CD4-positive, alpha-beta T cell treated with Interferon gamma for 1 hour (primary cell): ENCODE data around the gene TP63.

ENCODE experiments used
- DNase-seq: peaks from one replicate; pipeline ENCODE4 v3.0.0-alpha.2; 2020

The TP63 gene

GRCh38 chr3:189827108-189827507 is 195.9 kb downstream of the TP63 start:
- DNase-seq: no peak

GRCh38 chr3:189830401-189830800 is 199.2 kb downstream of the TP63 start:
- DNase-seq: no peak

DNA sequence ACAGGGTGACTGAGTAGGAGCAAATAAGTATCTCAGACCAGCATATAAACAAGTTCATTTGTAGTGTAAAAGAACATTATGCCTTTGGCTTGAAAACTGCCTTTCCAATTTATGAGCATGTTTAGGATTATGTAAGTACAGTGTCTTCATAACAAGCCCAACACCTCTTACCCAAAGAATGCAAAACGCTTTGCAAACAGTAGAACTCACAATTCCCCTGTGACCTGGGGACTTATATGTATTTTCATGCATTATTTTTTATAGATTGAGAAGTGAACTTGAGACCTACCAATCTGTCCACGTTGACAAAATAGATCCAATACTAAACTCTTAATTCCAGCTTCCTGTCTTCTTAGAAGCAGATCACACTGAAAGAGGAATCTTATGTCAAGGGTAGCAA is 202.1 kb downstream of the TP63 start:
- DNase-seq: no peak

DNA sequence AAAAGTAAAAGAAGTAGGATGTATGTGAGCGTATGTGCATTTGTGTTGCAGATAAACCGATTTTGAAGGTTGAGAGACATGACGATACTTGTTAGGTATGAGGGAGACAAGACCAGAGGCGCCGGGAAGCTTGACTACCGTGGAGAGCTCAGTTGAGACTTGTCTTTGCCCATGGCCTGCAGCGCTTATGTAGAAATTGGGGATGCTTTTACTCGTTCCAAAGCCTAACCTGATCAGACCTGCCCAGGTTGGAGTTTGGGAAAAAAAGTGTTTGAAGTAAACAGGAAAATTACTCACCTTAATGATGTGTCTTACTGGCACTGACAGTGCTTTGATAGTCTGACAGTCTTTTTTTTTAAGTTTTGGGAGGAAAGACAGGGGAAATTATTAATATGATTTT is 202.8 kb downstream of the TP63 start:
- no peak for DNase-seq

DNA sequence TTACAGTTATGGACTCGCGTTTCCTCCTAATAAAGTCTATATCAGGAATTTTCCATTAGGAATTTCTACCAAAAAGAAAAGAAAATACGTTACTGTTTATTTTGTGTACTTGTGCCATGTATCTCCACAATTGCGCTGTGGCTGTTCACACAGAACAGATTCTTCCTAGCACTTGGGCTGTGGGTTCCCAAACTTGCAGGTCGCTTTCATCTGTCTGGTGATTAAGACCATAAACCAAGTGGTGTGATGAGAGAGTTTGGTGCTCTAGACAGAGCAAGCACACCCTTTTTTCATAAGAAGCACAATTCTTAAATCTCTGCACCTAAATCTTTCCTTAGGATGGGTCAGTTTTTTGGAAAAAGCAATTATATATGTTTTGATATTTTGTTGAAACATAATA is 203.3 kb downstream of the TP63 start:
- no peak for DNase-seq

DNA sequence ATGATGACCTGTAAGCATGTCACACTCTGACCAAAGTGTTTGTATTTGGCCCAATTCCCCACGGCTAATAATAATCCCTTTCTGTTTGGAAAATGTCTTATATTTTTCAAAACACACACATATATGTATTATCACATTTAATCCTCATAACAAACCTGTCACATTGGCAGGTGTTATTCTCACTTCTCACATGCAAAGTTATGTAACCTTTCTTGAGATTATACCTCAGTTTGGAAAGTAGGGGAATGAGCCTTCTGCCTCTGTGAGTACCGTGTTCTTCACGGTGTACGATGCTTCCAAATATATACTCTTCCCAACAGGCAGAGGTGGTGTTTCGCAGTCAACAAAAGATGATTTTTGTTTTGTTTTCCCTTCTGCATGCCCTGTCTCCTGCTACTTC is 205.6 kb downstream of the TP63 start:
- no peak for DNase-seq

DNA sequence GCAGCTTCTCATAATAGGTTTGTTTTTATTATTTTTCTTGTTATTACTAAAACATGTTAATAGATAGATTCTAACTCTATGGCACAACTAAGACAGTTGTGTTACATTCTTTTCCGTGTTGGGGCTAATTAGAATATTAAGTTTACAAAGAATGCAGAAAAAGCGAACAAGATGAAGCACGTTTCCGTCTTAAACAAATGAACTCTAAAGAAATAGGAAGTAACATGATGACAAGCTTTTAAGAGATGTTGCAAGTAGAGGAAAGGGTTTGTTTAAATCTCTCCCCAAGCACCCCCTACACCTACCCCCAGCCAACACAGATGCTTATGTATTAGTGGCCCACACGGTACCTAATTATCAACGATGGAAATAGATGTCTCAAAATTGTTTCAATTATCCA is 207.1 kb downstream of the TP63 start:
- no peak for DNase-seq

GRCh38 chr3:189839576-189839975 is 208.4 kb downstream of the TP63 start:
- no peak for DNase-seq

- no peak for DNase-seq
These were observed 210.4 kb downstream of the TP63 start for GRCh38 chr3:189841473-189842205.

DNA sequence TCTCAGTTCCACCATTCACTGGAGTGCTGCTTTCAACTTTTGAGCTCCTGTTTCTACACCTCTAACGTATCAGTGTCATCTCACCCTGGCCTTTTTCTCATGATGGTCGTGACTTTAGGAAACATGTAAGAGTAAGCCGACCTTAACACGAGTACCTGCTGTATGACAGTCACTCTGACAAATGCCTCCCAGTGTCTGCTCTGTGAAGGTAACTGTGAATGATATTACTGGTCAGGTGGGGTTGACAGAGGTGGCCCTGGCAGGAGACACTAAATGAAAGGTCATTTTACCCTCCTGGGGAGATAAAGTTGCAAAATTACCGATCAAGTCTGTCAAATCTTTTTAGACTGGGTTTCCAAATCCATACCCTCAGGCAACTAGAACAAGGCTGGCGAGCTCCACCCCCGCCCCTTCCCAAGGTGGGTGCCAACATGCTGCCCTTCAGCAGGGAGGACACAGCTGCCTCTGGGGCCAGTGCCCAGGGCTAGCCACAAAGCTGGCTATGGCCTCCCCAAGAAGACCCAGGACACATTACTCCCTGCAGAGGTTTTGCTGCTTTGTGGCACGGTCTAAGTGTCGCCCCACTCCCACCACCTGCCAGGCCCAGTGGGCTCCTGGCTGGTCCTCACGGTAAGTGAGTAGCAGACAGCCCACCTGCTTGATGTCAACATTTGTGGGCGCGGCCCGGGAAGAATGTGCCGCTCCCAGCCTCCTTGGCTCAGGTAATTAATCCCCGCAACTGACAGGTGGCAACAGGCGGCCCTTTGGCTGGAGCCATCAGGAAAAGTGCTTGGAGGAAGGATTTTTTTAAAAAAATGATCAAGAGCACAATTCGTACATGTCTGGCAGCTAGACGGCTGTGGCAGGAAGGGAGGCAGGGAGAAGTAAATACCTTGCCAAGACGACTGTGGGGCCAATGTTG is 211.8 kb downstream of the TP63 start:
- no peak for DNase-seq

DNA sequence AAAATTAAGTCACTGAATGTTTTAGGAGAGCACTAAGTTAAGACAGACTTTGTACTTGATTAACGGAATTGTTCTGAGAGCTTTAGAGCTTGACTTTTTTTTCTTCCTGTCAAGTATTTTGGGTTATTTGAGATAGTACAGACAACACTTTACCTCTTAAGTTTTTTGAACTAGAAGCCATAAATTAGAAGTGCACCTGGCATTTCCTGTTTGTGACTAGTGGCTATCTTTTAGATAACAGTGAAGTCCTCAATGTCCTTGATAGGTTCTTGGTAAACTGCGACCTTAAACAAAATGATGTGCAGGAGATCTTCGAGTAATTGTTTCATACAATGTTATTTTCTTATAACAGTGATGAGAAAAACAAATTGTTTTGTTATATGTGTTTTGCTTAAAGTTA is 213.9 kb downstream of the TP63 start:
- DNase-seq: no peak

DNA sequence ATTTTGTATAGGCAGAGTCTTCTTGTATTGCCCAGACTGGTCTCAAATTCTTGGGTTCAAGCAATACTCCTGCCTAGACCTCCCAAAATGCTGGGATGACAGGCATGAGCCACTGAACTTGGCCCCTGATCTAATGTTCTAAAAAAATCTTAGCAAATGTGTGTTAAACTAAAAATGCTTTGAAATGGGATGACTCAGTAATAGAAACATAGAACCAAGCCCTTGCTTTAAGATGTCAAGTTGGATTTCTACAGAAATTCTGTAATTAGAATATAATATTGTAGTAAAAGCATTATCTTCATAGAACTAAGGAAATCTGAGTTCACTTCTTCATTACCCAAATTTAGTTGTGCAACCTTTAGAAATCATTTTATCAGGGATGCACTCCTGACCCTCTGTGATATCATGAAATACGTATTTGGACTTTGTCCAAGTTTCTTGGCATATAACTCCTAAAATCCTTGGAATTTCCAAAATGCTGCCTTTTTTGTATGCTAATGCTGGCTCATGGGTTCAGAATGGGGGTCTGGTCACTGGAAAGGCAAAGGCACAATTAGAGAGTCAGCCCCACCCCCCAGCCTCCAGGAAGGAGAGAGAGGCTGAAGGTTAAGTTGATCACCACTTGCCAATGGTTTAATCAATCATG is 217.3 kb downstream of the TP63 start:
- DNase-seq: no peak

GRCh38 chr3:189849262-189849661 is 218.1 kb downstream of the TP63 start:
- no peak for DNase-seq

GRCh38 chr3:189851682-189852081 is 220.5 kb downstream of the TP63 start:
- DNase-seq: no peak

DNA sequence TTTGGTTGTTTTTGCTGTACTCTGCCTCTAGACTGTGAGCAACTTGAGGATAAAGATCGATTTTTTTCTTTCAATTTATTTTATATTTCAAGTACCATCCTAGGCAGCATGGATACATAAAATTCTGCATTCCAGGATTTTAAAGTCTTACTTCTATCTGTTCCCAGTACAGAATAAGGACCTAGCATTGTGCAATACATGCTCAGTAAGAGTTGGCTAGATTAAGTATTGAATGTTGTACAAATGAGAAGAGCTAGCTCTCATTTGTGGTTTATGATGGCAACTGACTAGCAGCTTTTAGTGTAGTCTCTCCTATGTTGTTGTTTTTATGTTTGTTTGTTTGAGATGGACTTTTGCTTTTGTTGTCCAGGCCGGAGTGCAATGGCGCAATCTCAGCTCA is 222.7 kb downstream of the TP63 start:
- no peak for DNase-seq

GRCh38 chr3:189860296-189860695 is 229.1 kb downstream of the TP63 start:
- no peak for DNase-seq

- DNase-seq: no peak
These were observed 231.3 kb downstream of the TP63 start for GRCh38 chr3:189862385-189862998.

- no peak for DNase-seq
These were observed 231.8 kb downstream of the TP63 start for GRCh38 chr3:189863031-189863430.

DNA sequence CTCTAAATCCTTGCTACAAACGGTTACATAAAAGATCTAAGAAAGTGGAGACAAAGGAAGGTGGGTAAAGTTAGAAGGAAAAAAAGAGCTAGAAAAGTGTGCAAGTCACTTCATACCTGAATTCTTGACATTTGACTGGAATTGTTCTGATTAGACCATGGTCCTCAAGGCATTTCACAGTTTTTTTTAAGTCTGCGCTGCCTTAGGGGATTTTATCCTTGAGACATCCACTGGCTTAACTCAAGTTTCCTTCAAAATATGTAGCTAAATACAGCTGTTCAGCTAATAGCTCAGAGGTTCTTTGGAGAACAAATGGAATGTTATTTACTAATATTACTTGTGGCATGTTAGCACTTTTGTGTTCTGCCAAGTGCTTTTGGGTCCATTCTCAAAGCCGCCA is 236.9 kb downstream of the TP63 start:
- DNase-seq: no peak

DNA sequence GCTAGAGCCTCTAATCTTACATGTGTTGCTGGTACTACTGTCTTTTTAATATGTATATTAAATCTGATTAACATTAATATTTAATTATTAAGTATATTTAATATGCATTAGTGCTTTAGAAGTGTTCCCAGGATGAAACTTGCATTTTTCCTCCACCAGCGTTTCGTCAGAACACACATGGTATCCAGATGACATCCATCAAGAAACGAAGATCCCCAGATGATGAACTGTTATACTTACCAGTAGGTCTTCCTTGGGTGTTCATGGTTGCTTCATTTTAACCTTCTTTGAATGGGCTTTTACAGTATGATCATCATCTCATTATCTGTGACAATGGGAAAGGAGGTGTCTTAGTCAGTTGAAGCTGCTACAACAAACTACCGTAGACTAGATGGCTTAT is 238.0 kb downstream of the TP63 start:
- no peak for DNase-seq

- DNase-seq: no peak
These were observed 240.2 kb downstream of the TP63 start for GRCh38 chr3:189871418-189871817.

DNA sequence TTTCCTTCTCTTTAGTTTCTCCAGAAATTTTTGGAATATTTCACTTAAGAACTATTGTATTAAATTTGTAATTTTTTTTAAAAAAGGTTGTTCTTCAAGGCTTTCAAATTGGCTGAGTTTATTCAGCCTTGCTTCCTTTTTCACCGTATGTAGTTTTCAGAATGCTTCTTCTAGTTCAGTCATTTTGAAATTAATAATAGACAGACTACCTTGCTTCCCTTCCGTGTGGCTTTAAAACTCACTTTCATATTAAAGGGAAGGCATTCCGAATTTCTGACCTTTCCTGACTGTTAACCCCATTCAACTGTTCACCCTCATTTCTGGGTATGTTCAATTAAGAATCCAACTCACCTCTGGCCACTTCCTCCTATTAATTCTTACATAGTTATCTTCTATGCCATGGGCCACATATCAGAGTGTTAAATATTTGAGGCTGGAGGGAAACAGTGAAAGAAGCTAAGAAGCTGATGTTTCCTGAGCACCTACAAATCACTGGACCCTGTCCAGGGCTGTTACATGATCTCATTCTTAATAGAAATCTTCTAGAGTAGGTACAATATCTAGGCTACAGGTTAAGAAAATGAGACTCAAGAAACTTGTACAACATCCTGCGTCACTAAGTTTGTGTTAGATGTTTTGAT is 252.0 kb downstream of the TP63 start:
- no peak for DNase-seq

- DNase-seq: no peak
These were observed 259.3 kb downstream of the TP63 start for GRCh38 chr3:189890496-189890895.
